ENCODE data around the gene PSME3IP1. TPM values are rescaled to one million over a fixed set of nuclear protein-coding genes. Genes with fewer than 3 reads are reported as not detected.
A peak's percentile ranks its signal among the peaks of the same experiment; 100 is the strongest.

Gene PSME3IP1
- total and polyA plus RNA-seq, 9 of the 15 experiments (the other 6 are each of a cell fraction or from before 2014, with no cell fraction given): 63.8 to 187 (median 142) TPM

DNA sequence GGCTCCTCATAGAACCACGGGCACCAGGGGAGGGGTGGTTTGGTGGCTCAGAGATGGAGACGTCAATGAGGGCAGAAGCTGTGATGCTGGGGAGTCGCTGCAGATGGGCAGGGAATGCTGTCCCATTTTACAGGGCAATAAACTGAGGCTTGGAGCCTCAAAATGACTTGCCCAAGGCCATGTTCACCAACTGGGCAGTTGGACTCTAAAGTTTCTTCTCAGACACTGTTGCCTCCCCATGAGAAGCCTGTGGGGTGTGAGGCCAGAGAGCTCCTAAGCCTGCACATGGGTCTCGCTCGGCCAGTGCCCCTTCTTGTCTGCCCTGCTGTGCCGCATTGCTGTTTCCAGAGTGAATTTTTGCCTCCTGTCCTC is 54.9 kb downstream of the PSME3IP1 start (continued):
- TF ChIP-seq GATAD2B (IDR thresholded peaks at IDR 0.05; ENCODE audit: borderline replicate concordance) (no peak), NFYB (IDR thresholded peaks at IDR 0.05; ENCODE audit: extremely low read depth, insufficient read length) (no peak), ADNP (tag; IDR thresholded peaks at IDR 0.05) (peak; percentile 76), RUNX1 (IDR thresholded peaks at IDR 0.05; ENCODE audit: low read depth) (no peak), CBX1 (IDR thresholded peaks at IDR 0.05; ENCODE audit: low read depth) (peak; percentile 68; the same call in 1 of the 2 replicates), THRA (IDR thresholded peaks at IDR 0.05) (no peak), TSHZ1 (CRISPR knock-in tag; IDR thresholded peaks at IDR 0.05) (no peak), BRF1 (IDR thresholded peaks at IDR 0.05; ENCODE audit: borderline replicate concordance, extremely low read depth, insufficient read length) (no peak), DLX4 (CRISPR knock-in tag; IDR thresholded peaks at IDR 0.05) (no peak), HMG20A (CRISPR knock-in tag; conservative IDR thresholded peaks at IDR 0.05) (no peak)
- TF ChIP-seq, protein P1, sequence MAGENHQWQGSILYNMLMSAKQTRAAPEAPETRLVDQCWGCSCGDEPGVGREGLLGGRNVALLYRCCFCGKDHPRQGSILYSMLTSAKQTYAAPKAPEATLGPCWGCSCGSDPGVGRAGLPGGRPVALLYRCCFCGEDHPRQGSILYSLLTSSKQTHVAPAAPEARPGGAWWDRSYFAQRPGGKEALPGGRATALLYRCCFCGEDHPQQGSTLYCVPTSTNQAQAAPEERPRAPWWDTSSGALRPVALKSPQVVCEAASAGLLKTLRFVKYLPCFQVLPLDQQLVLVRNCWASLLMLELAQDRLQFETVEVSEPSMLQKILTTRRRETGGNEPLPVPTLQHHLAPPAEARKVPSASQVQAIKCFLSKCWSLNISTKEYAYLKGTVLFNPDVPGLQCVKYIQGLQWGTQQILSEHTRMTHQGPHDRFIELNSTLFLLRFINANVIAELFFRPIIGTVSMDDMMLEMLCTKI (IDR thresholded peaks at IDR 0.05; ENCODE audit: partially characterized antibody): no peak

Data from K562 (cell line).